Thyroid gland (tissue), 4 donors: ENCODE measurements around the gene TUBA1C. TPM values are rescaled to one million over a fixed set of nuclear protein-coding genes. Genes with fewer than 3 reads are reported as not detected.

Experiments
- DNase-seq, 2 donors: peaks; one replicate each; pipeline ENCODE4 v3.0.0-alpha.2; 2019
- H3K27ac ChIP-seq, 3 donors: fragments of 200-600 bp; sonication (generic); 1 replicate in 2 of 3; 2 replicates in 1 of 3; pipeline ENCODE4 v1.5.1; 2016 to 2019; ENCODE audit warnings: mild to moderate bottlenecking in 1 of 3, moderate library complexity in 1 of 3
- H3K27me3 ChIP-seq: fragments of 200-600 bp; sonication (generic); one replicate; pipeline ENCODE4 v1.5.1; 2019
- H3K36me3 ChIP-seq, 2 donors: fragments of 200-600 bp; sonication (generic); one replicate each; pipeline ENCODE4 v1.5.1; 2016 to 2019
- H3K4me1 ChIP-seq, 2 donors: fragments of 200-600 bp; sonication (generic); one replicate each; pipeline ENCODE4 v1.5.1; 2017 to 2019
- H3K4me3 ChIP-seq, 3 donors: fragments of 200-600 bp; sonication (generic); replicated peaks in 1 of 3; 1 replicate in 2 of 3; 2 replicates in 1 of 3; pipeline ENCODE4 v1.5.1; 2016; ENCODE audit warnings: mild to moderate bottlenecking in 1 of 3
- H3K9me3 ChIP-seq: fragments of 200-600 bp; sonication (generic); one replicate; pipeline ENCODE4 v1.5.1; 2017
- CTCF ChIP-seq, 6 experiments: fragments of 200-600 bp in 3 of 6; fragments of 450-650 bp in 3 of 6; sonication (generic) in 3 of 6; IDR thresholded peaks; one replicate each; pipeline ENCODE4 v1.5.1; 2016 to 2019; ENCODE audit warnings: antibody characterized with exemption in 6 of 6, mild to moderate bottlenecking in 2 of 6, inconsistent platforms in 1 of 6, moderate library complexity in 1 of 6
- POLR2A ChIP-seq, 2 donors: fragments of 450-650 bp; IDR thresholded peaks; one replicate each; pipeline ENCODE4 v1.6.1; 2017; ENCODE audit warnings: antibody characterized with exemption in 2 of 2, mild to moderate bottlenecking in 2 of 2, moderate library complexity in 1 of 2
- WGBS, 2 donors: methylation state at CpG; one replicate each; pipeline ENCODE4 v1.1.5; 2017; 5-methylcytosine and 5-hydroxymethylcytosine counted together
- intact Hi-C: fragments of 100-400 bp; cut with DNase I; formaldehyde crosslinking; loops from one replicate; pipeline ENCODE4 v1.15.1; 2023
- total RNA-seq, 4 donors: library from RNA; depleted of rRNA; stranded (reverse); fragments of >200 nt; gene quantifications; one replicate each; pipeline ENCODE4 v1.2.3, GENCODE V29; 2016

Gene TUBA1C
- total RNA-seq, 4 donors from 2014 or later: 80.6 to 385 (median 212) TPM

- Histone ChIP-seq H3K27me3 (peaks cover 16% of the 10 kb centered on the region), H3K36me3 (no peaks in the 10 kb centered on the region), H3K9me3 (no peaks in the 10 kb centered on the region), H3K4me3 (peak overlapping the region in 1 of 3 donors; percentile 1), H3K4me1 (peaks cover 18 to 22% of the 10 kb centered on the region in 2 donors), H3K27ac (no peak overlapping the region)
- 1 to 4% methylated on average over 11 to 30 of the region's 77 CpGs for WGBS, 2 donors
- intact Hi-C loops: no loop called here
- DNase-seq: peak; percentile 25 to 29
- no peak for TF ChIP-seq POLR2A (IDR thresholded peaks at IDR 0.05)
- peak in 1 of 6 experiments; percentile 23 for TF ChIP-seq CTCF (IDR thresholded peaks at IDR 0.05)
Measured at GRCh38 chr12:49296836-49297694, 32.2 kb downstream of the TUBA1C start.

- no peak for DNase-seq
- no peak overlapping the region for H3K4me3 ChIP-seq
- intact Hi-C loops: no loop called here
Measured at GRCh38 chr12:49297695-49298060, 32.8 kb downstream of the TUBA1C start.

GRCh38 chr12:49298160-49298559, 33.3 kb downstream of the TUBA1C start:
- no peak overlapping the region for H3K27ac ChIP-seq
- H3K36me3 ChIP-seq: no peaks in the 10 kb centered on the region
- H3K4me1 ChIP-seq: peaks cover 18 to 22% of the 10 kb centered on the region in 2 donors
- no peak overlapping the region for H3K4me3 ChIP-seq
- no peak for DNase-seq
- intact Hi-C loops: no loop called here
- no peaks in the 10 kb centered on the region for H3K9me3 ChIP-seq
- WGBS, 2 donors: 48 to 54% methylated on average over 6 of the region's 6 CpGs
- H3K27me3 ChIP-seq: peaks cover 16% of the 10 kb centered on the region
- TF ChIP-seq CTCF (IDR thresholded peaks at IDR 0.05) (no peak), POLR2A (IDR thresholded peaks at IDR 0.05) (no peak)

More at GRCh38 chr12:49297695-49298060, 32.8 kb downstream of the TUBA1C start:
- Histone ChIP-seq H3K27ac (no peak overlapping the region), H3K4me1 (peaks cover 18 to 22% of the 10 kb centered on the region in 2 donors), H3K36me3 (no peaks in the 10 kb centered on the region), H3K27me3 (peaks cover 16% of the 10 kb centered on the region), H3K9me3 (no peaks in the 10 kb centered on the region)
- WGBS, 2 donors: 14 to 18% methylated on average over 8 of the region's 8 CpGs
- TF ChIP-seq CTCF (IDR thresholded peaks at IDR 0.05): no peak
- TF ChIP-seq POLR2A (IDR thresholded peaks at IDR 0.05): no peak

- TF ChIP-seq CTCF (IDR thresholded peaks at IDR 0.05) (no peak), POLR2A (IDR thresholded peaks at IDR 0.05) (no peak)
- intact Hi-C loops: no loop called here
- Histone ChIP-seq H3K27ac (no peak overlapping the region), H3K9me3 (no peaks in the 10 kb centered on the region), H3K27me3 (peaks cover 16% of the 10 kb centered on the region), H3K4me3 (no peak overlapping the region), H3K4me1 (peaks cover 8 to 9% of the 10 kb centered on the region in 2 donors), H3K36me3 (no peaks in the 10 kb centered on the region)
- WGBS, 2 donors: 67 to 78% methylated on average over 4 of the region's 4 CpGs
- no peak for DNase-seq
Measured at GRCh38 chr12:49301760-49302159, 36.9 kb downstream of the TUBA1C start.

DNA sequence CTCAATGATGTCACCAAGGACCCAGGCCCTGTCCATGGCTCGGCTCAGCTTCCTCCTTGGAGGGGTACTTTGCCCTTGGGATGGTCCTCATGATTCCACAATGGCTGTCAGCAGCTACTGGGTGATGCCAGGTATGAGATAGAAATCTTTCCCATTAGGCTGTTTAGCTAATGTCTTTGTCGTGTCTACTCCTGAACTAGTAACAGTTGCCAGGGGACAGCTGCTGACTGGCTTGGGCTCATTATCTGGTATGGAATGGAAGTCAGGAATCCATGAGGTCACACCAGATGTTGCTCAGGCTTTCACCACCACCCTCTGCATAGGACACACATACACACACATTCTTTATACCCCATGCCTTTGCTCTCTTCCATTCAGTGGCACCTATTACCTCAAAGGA, 39.3 kb downstream of the TUBA1C start:
- no peak overlapping the region for H3K27ac ChIP-seq
- no peaks in the 10 kb centered on the region for H3K36me3 ChIP-seq
- no peaks in the 10 kb centered on the region for H3K4me1 ChIP-seq
- DNase-seq: no peak
- intact Hi-C loops: no loop called here
- H3K27me3 ChIP-seq: no peaks in the 10 kb centered on the region
- H3K4me3 ChIP-seq: no peak overlapping the region
- TF ChIP-seq POLR2A (IDR thresholded peaks at IDR 0.05) (no peak), CTCF (IDR thresholded peaks at IDR 0.05) (no peak)
- no peaks in the 10 kb centered on the region for H3K9me3 ChIP-seq
- 79 to 88% methylated on average over 2 of the region's 2 CpGs for WGBS, 2 donors
